Urothelium cell line (cell line): Measurements from ENCODE around the gene CCL24.
"Not testable (repeated sequence)": the region's sequence is repeated elsewhere in the genome, so short reads cannot be mapped to it uniquely, and the experiment has no call there.

Experiments used
- DNase-seq: peaks from one replicate; pipeline ENCODE4 v3.0.0; 2011; ENCODE audit warnings: low spot score, mixed read lengths
- FAIRE-seq: peaks from 2 replicates; lab custom pipeline; 2011; peaks lifted over from hg19 to GRCh38; lab: Jason Lieb, UNC

CCL24 gene, protein sequence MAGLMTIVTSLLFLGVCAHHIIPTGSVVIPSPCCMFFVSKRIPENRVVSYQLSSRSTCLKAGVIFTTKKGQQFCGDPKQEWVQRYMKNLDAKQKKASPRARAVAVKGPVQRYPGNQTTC

GRCh38 chr7:75813781-75814236, at the start of gene CCL24:
Gene CCL24, minus strand, starts transcription at chr7:75813806. Its CDS starts 91 bp downstream, at chr7:75813715.
- DNase-seq, result no peak

GRCh38 chr7:75861636-75862035, 48.0 kb upstream of the CCL24 start:
- DNase-seq, result no peak
- no peak for FAIRE-seq

More at GRCh38 chr7:75813781-75814236, at the start of gene CCL24:
- no peak for FAIRE-seq

DNA sequence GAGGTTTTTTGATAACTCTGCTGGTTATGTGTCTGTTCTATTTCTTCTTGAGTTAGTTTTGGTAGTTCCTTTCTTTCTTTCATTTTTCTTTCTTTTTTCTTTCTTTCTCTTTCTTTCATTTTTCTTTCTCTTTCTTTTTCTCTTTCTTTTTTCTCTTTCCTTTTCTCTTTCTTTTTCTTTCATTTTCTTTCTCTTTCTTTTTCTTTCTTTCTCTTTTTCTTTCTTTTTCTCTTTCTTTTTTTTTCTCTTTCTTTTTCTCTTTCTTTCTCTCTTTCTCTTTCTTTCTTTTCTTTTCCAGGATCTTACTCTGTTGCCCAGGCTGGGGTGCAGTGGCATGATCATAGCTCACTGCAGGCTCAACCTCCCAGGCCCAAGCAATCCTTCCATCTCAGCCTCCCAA, 44.8 kb upstream of the CCL24 start:
- no peak for DNase-seq
- FAIRE-seq, result no peak

DNA sequence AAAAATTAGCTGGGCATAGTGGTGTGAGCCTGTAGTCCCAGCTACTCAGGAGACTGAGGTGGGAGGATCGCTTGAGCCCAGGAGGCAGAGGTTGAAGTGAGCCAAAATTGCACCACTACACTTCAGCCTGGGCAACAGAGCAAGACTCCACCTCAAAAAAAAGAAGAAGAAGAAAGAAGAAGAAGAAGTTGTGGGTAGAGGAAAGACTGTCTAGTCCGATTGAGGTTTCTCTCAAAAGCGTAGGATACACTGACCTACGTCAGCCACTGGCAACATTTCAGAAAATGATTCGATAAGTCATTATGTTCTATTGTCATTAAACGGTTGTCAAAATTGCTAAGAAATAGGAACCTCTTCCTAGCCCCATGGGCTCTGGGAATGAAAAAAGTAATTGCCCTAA, 42.9 kb upstream of the CCL24 start:
- FAIRE-seq (no peak), DNase-seq (no peak)

GRCh38 chr7:75854813-75855345, 41.3 kb upstream of the CCL24 start:
- not testable (repeated sequence) for FAIRE-seq, DNase-seq

GRCh38 chr7:75854233-75854632, 40.6 kb upstream of the CCL24 start:
- no peak for FAIRE-seq
- DNase-seq, result no peak

DNA sequence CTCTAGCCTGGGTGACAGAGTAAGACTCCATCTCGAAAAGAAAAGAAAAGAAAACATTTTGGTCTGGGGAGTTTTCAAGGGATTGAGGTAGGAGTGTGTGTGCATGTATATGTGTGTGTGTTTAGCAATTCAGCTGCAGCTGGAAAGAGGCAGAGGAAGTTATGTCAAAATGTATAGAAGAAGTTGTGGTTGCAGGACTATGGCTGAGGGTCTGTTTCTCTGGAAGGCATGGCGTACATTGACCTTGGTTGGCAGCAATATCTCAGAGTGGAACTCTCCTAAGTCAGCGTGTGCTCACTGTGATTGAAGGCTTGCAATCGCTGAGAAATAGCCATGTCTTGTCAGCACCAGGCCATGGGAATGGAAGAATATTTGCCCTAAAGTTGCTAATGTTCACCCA, 36.6 kb upstream of the CCL24 start:
- DNase-seq, result no peak
- no peak for FAIRE-seq

- FAIRE-seq (no peak), DNase-seq (no peak)
Observed at GRCh38 chr7:75849573-75849972, 36.0 kb upstream of the CCL24 start.

DNA sequence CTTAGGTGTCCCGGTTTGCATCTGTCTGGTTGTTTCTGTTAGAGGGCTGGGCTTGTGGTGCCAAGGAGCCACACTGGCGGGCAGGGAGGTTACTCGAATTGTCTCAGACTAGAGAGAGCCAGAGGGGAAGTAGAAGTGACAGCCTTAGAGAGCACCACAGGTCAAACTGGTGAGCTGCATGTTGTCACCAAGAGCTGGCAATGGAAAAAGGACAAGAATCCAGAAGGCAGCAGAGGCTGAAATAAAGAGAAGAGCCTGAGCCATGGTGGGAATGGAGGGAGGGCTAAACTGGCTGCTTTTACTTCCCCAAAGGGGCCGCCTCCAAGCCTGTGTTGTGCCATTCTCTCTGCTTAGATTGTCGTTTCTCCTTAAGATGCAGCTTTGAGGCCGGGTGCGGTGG, 34.1 kb upstream of the CCL24 start:
- FAIRE-seq (no peak), DNase-seq (no peak)

DNA sequence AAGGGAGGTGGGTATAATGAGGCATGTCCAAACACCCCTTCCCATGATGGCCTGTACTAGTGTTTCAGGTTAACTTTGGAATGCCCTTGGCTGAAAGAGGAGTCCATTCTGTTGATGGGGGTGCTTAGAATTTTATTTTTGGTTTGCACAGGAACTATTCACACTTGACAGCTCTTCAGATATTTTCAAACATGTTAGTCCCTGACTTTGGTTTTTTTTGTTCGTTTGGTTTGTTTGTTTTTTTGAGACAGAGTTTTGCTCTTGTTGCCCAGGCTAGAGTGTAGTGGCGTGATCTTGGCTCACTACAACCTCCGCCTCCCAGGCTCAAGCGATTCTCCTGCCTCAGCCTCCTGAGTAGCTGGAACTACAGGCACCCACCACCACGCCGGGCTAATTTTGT, 31.5 kb upstream of the CCL24 start:
- DNase-seq, FAIRE-seq: not testable (repeated sequence)

- DNase-seq, result no peak
- no peak for FAIRE-seq
Observed at GRCh38 chr7:75844158-75844557, 30.6 kb upstream of the CCL24 start.

DNA sequence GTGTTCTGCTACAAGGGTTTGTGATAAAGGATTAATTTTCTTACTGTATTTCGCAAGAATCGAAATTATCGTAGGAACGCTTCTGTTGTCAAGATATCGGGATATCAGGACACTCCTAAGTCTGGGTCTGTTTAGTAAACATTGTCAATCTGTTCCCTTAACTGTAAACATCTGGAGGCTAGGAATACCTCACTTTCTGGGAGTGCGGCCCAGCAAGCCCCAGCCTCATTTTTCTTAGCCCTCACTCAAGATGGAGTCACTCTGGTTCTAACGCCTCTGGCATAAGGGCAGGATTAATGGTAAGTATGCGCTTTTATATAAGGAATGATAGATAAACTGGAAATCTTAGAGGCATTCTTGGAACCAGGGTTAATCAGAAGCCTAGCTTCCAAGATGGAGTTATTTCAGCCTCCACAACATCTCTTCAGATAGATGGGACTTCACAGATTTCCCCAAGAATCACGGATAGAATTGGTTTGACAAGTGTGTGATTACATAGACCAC, 30.1 kb upstream of the CCL24 start:
- DNase-seq (no peak), FAIRE-seq (no peak)

- FAIRE-seq, result no peak
Observed at GRCh38 chr7:75842836-75843446, 29.3 kb upstream of the CCL24 start.

GRCh38 chr7:75840029-75840428, 26.4 kb upstream of the CCL24 start:
- FAIRE-seq (no peak), DNase-seq (no peak)

More at GRCh38 chr7:75842836-75843446, 29.3 kb upstream of the CCL24 start:
- DNase-seq, result peak; percentile 66

DNA sequence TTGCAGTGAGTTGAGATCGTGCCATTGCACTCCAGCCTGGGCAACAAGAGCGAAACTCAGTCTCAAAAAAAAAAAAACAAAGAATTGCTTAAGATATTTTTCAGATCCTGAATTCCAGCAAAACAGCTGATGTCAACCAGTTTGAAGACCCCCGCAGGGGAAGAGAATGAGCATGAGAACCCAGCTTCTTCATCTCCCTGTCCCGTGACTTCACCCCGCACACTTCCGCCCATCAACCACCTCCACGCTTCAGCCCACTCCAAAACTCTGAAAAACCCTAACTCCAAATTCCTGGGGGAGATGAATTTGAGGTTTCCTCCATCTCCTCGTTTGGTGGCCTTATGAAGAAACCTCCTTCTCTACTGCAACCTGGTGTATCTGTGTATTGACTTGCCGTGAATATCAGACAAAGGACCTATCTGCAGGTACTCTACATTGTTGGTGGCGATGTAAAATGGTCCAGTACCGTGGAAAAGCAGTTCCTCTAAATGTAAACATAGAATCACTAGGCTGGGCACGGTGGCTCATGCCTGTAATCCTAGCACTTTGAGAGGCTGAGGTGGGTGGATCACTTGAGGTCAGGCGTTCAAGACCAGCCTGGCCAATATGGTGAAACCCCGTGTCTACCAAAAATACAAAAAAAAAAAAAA, 24.8 kb upstream of the CCL24 start:
- FAIRE-seq, DNase-seq: not testable (repeated sequence)

DNA sequence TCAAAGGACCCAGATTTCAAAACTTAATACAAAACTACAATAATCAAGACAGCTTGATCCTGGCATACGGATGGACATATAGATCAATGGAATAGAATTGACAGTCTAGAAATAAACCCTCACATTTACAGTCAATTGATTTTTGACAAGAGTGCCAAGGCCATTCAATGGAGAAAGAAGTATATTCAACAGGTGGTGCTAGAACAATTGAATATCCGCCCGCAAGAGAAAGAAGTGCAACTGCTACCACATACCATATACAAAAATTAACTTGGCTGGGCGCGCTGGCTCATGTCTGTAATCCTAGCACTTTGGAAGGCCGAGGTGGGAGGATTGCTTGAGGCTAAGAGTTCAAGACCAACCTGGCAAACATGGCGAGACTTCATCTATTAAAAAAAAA, 23.2 kb upstream of the CCL24 start:
- FAIRE-seq (no peak), DNase-seq (no peak)

- FAIRE-seq, result peak; percentile 46
- no peak for DNase-seq
Observed at GRCh38 chr7:75835688-75836285, 22.2 kb upstream of the CCL24 start.

DNA sequence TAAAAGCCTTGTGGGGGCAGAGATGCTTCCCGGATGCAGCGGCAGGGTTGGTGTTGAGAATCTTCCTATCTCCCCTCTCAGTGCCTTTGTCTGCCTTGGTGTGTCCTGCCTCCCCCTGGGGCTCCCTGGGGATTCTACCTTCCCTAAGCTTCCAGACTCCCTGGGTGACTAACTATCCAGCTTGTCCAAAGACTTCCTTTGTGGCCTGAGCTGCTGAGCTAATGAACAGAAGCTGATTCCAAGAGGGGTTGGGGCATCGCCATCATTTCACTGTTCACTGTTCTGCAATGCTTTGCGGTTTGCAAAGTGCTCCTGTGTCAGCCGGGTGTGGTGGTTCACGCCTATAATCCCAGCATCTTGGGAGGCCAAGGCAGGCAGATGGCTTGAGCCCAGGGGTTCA, 20.1 kb upstream of the CCL24 start:
- peak; percentile 98 for FAIRE-seq
- DNase-seq, result peak; percentile 67

DNA sequence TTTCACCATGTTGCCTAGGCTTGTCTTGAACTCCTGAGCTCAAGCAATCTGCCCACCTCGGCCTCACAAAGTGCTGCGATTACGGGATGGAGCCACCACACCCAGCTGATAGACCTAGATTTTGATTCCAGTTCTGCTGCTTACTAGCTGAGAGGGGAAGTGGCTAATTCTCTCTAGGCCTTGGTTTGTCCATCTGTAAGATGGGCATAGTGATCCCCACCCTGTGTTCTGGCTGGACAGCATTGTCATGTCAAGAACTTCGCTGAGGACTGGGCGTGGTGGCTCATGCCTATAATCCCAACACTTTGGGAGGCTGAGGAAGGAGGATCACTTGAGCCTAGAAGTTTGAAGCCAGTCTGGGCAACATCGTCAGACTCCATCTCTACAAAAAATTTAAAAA, 17.4 kb upstream of the CCL24 start:
- FAIRE-seq (no peak), DNase-seq (no peak)

DNA sequence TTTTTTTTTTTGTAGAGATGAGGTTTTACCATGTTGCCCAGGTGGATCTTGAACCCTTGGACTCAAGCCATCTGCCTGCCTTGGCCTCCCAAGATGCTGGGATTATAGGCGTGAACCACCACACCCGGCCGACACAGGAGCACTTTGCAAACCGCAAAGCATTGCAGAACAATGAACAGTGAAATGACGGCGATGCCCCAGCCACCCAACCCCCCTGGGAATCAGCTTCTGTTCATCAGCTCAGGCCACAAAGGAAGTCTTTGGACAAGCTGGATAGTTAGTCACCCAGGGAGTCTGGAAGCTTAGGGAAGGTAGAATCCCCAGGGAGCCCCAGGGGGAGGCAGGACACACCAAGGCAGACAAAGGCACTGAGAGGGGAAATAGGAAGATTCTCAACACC, 16.1 kb upstream of the CCL24 start:
- FAIRE-seq (peak; percentile 91), DNase-seq (peak; percentile 91)

GRCh38 chr7:75823198-75823910, 9.7 kb upstream of the CCL24 start:
- FAIRE-seq (no peak), DNase-seq (peak; percentile 79)
